ENCODE results near the gene ELK3. TPM values are rescaled to one million over a fixed set of nuclear protein-coding genes. Genes with fewer than 3 reads are reported as not detected.

Gene ELK3
- total RNA-seq, 3 donors from 2014 or later = 13.9 to 28.5 (median 16.5) TPM

DNA sequence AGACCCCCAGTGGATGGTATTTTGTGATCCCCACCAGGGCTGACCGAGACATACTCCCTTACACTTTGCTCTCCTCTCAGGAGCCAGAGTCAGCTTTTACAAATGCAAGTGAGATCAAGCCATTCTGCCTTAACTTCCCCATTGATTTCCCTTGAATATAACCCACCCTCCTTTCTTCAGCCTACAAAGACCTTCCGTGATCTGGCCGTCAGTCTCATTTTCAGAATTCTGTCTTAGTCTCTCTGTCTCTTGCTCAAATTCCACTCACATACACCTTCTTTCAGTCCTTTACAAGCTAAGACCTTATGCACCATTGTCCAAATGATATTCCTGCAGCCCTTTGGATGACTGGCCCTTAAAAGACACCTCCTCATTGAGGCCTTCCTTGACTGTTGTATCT is 39.0 kb upstream of the ELK3 start:
- H3K4me3 ChIP-seq = no peak overlapping the region
- H3K9me3 ChIP-seq = no peaks in the 10 kb centered on the region
- intact Hi-C loops (cut with DNase I; ENCODE audit: low total_unique reads) = no loop called here
- DNase-seq (ENCODE audit: low spot score in 2 of 2) = no peak
- no peaks in the 10 kb centered on the region for H3K4me1 ChIP-seq
- TF ChIP-seq CTCF (IDR thresholded peaks at IDR 0.05) (no peak), POLR2AphosphoS5 (IDR thresholded peaks at IDR 0.05) (no peak), POLR2A (IDR thresholded peaks at IDR 0.05) (no peak)
- H3K27ac ChIP-seq = no peak overlapping the region
- no peaks in the 10 kb centered on the region for H3K36me3 ChIP-seq
- no peaks in the 10 kb centered on the region for H3K27me3 ChIP-seq

DNA sequence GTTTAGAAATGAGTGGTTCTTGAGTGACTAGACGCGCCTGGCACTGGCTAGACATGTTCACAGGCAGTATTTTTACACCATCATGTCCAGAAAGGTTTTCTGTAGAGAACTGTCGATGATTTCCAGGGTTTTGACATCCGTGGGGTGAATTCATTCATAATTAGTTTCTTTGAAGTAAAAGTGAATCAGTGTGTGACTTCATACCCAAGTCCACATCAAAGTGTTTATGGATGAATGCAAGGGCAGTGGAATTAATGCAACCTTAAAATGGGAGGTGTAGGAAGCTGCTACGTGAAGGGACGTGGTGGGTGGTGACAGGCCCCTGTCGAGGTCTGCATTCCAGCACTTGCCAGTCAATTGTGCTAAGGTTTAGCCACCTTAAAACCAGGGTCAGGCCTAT is 38.4 kb upstream of the ELK3 start:
- Histone ChIP-seq H3K36me3 (no peaks in the 10 kb centered on the region), H3K27ac (no peak overlapping the region), H3K4me1 (no peaks in the 10 kb centered on the region), H3K27me3 (no peaks in the 10 kb centered on the region), H3K9me3 (no peaks in the 10 kb centered on the region), H3K4me3 (no peak overlapping the region)
- intact Hi-C loops (cut with DNase I; ENCODE audit: low total_unique reads) = no loop called here
- TF ChIP-seq CTCF (IDR thresholded peaks at IDR 0.05) (no peak), POLR2A (IDR thresholded peaks at IDR 0.05) (no peak), POLR2AphosphoS5 (IDR thresholded peaks at IDR 0.05) (no peak)
- DNase-seq (ENCODE audit: low spot score in 2 of 2) = no peak

DNA sequence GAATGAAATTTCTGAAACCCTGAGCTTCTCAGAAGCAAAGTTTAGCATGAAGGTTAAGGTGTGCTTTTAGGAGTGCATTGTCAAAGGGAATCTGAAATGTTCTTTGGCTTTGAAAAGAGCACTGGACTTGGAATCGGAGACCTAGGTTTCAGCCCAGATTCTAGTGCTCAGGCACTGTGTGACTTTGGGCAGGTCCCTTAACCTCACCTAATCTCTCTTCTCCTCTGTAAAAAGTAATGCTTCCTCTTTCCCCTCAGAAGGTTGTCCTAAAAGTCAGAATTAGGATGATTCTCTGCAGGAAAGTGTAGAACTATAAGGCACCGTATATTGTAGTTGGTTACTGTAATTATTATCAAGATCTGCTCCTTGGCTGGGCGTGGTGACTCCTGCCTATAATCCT is 38.0 kb upstream of the ELK3 start:
- intact Hi-C loops (cut with DNase I; ENCODE audit: low total_unique reads) = no loop called here
- Histone ChIP-seq H3K4me3 (no peak overlapping the region), H3K4me1 (no peaks in the 10 kb centered on the region), H3K27ac (no peak overlapping the region), H3K27me3 (no peaks in the 10 kb centered on the region), H3K9me3 (no peaks in the 10 kb centered on the region), H3K36me3 (no peaks in the 10 kb centered on the region)
- DNase-seq (ENCODE audit: low spot score in 2 of 2) = no peak
- TF ChIP-seq CTCF (IDR thresholded peaks at IDR 0.05) (no peak), POLR2A (IDR thresholded peaks at IDR 0.05) (no peak), POLR2AphosphoS5 (IDR thresholded peaks at IDR 0.05) (no peak)

- H3K36me3 ChIP-seq = no peaks in the 10 kb centered on the region
- no peak for DNase-seq (ENCODE audit: low spot score in 2 of 2)
- TF ChIP-seq POLR2AphosphoS5 (IDR thresholded peaks at IDR 0.05) = no peak
- TF ChIP-seq CTCF (IDR thresholded peaks at IDR 0.05) = no peak
- no peak for TF ChIP-seq POLR2A (IDR thresholded peaks at IDR 0.05)
- H3K4me1 ChIP-seq = no peaks in the 10 kb centered on the region
- H3K27me3 ChIP-seq = no peaks in the 10 kb centered on the region
- H3K27ac ChIP-seq = no peak overlapping the region
- intact Hi-C loops (cut with DNase I; ENCODE audit: low total_unique reads) = no loop called here
- H3K9me3 ChIP-seq = no peaks in the 10 kb centered on the region
- no peak overlapping the region for H3K4me3 ChIP-seq
Observed at GRCh38 chr12:96157427-96157826, 36.7 kb upstream of the ELK3 start.

- intact Hi-C loops (cut with DNase I; ENCODE audit: low total_unique reads) = no loop called here
- no peaks in the 10 kb centered on the region for H3K4me1 ChIP-seq
- no peaks in the 10 kb centered on the region for H3K27me3 ChIP-seq
- TF ChIP-seq POLR2AphosphoS5 (IDR thresholded peaks at IDR 0.05) (peak in 1 of 3 donors; percentile 6), POLR2A (IDR thresholded peaks at IDR 0.05) (no peak)
- peak overlapping the region in 1 of 2 donors; percentile 68 for H3K27ac ChIP-seq
- no peaks in the 10 kb centered on the region for H3K9me3 ChIP-seq
- DNase-seq (ENCODE audit: low spot score in 2 of 2) = no peak
- H3K4me3 ChIP-seq = no peak overlapping the region
- no peaks in the 10 kb centered on the region for H3K36me3 ChIP-seq
Observed at GRCh38 chr12:96164951-96165811, 29.0 kb upstream of the ELK3 start.
